Measurements from ENCODE around the gene NFATC3.

GRCh38 chr16:68072038-68072695, 13.0 kb upstream of the NFATC3 start:
- TF ChIP-seq CTCF (conservative IDR thresholded peaks at IDR 0.05) (no peak), EZH2 (IDR thresholded peaks at IDR 0.05; ENCODE audit: low read depth) (no peak)

Data from PC-9 (cell line).